ENCODE results near the gene GGA3.
"Not testable (repeated sequence)": the region's sequence is repeated elsewhere in the genome, so short reads cannot be mapped to it uniquely, and the experiment has no call there.

DNA sequence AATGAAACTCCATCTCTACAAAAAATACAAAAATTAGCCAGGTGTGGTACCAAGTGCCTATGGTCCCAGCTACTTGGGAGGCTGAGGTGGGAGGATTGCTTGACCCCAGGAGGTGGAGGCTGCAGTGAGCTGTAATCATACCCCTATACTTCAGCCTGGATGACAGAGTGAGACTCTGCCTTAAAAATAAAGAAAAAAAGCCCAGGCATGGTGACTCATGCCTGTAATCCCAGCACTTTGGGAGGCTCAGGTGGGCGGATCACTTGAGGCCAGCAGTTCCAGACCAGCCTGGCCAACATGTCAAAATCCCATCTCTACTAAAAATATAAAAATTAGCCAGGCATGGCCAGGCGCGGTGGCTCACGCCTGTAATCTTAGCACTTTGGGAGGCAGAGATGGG, 18.8 kb upstream of the GGA3 start:
- TF ChIP-seq, protein P1, sequence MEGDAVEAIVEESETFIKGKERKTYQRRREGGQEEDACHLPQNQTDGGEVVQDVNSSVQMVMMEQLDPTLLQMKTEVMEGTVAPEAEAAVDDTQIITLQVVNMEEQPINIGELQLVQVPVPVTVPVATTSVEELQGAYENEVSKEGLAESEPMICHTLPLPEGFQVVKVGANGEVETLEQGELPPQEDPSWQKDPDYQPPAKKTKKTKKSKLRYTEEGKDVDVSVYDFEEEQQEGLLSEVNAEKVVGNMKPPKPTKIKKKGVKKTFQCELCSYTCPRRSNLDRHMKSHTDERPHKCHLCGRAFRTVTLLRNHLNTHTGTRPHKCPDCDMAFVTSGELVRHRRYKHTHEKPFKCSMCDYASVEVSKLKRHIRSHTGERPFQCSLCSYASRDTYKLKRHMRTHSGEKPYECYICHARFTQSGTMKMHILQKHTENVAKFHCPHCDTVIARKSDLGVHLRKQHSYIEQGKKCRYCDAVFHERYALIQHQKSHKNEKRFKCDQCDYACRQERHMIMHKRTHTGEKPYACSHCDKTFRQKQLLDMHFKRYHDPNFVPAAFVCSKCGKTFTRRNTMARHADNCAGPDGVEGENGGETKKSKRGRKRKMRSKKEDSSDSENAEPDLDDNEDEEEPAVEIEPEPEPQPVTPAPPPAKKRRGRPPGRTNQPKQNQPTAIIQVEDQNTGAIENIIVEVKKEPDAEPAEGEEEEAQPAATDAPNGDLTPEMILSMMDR (IDR thresholded peaks at IDR 0.05; ENCODE audit: low read length) = not testable (repeated sequence)
- TF ChIP-seq EZH2phosphoT487 (IDR thresholded peaks at IDR 0.05; ENCODE audit: low read length); EZH2 (optimal IDR thresholded peaks at IDR 0.05; ENCODE audit: low read depth, low read length): not testable (repeated sequence)

Measured in MM.1S (cell line).